Stimulated activated CD8-positive, alpha-beta memory T cell treated with anti-CD3 and anti-CD28 coated beads, Interleukin-12 subunit alpha, Interleukin-12 subunit beta, amount 100 ng/mL, for 1 hour (primary cell): ENCODE measurements around the gene ANKRD13D.

Experiments used
- DNase-seq: peaks from one replicate; pipeline ENCODE4 v3.0.0-alpha.2; 2020; ENCODE audit warnings: low read depth

The ANKRD13D gene

GRCh38 chr11:67273260-67273990, 15.7 kb upstream of the ANKRD13D start:
- DNase-seq = no peak

- no peak for DNase-seq
These were observed 14.1 kb upstream of the ANKRD13D start for GRCh38 chr11:67274768-67275605.

DNA sequence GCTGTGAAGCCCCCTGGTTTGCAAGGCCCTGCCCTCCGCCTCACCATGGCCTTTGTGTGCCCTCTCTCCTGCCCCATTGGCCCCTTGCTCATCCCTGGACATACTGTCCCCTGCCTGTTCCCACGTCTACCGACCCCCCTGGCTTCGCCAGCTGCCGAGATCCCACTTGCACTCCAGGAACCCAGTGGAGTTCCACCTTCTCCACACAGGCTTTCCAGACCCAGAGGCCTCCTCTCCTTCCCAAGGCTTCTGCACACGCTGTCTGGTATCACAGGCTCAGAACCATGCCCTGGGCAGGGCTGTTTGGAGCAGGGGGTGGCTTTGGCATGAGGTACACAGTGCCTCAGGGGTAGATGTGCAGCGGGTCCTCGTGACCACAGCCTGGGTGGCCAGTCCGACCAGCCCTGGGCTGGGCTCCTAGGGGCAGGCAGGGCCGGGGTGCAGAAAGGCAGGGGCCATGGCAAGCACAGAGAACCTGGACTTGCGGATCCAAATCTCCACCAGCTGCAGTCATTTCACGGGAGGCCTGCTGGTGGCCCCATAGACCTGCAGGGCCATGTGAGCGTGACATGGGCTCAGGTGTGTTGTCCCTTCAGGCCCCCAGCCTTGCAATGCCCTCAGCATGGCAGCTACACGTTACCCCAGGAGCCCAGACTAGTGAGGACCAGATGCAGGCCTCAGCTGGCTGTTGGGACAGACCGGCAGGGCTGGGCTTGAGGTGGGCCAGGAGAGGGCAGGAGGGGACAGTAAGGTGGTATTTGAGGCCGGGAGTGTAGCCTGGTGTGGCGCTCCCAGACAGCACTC, 13.3 kb upstream of the ANKRD13D start:
- DNase-seq = no peak

DNA sequence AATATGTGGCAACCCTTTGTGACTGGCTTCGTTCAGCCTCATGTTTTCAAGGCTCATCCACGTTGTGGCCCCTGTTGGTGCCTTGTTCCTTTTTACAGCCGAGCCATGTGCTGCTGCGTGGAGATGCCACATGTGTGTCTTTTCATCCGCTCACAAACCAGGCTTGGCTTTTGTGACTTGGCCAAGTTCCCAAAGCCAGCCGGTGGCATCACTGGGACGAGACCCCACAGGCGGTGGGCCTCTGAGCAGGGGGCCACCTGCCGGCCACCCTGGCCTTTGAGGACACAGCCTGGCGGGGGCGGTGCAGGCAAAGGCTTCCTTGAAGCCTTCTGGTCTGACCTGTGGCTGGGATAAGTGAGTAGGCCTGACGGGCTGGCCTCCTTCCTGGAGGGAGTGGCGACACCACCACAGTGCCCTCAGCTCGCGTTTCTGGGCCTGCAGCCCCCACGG, 12.3 kb upstream of the ANKRD13D start:
- DNase-seq = no peak

DNA sequence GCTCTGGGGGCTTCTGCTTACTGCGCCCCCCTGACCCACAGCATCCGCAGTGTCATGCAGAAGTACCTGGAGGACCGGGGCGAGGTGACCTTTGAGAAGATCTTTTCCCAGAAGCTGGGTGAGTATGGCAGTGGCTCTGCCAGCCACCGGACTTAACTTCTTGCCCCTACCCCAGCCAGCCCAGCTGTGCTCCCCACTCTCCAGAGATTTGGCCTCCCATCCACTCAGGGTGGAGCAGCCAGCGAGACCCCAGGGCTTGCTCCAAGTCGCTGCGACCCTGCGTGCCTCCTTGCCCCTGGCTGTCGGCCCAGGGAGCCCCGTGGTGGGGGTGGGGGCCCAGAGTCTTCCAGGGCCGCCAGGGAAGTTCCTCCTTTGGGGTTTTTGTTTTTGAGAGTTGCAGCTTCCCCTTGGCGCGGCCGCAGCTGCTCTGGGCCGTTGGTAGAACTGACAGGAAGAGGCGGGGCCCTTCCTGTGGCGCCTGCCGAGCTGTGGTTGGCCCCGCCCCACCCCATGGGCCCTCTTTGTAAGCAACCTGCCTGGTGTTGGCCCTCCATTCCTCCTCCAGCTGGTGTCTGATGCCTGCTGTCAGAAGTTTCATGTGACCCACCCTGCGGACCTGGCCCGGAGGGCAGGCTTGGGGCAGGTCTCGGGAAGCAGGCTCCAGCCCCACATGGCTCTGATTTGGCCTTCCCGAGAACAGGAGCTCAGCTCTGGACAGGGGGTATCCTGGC, 11.7 kb upstream of the ANKRD13D start:
- DNase-seq = peak; percentile 78

DNA sequence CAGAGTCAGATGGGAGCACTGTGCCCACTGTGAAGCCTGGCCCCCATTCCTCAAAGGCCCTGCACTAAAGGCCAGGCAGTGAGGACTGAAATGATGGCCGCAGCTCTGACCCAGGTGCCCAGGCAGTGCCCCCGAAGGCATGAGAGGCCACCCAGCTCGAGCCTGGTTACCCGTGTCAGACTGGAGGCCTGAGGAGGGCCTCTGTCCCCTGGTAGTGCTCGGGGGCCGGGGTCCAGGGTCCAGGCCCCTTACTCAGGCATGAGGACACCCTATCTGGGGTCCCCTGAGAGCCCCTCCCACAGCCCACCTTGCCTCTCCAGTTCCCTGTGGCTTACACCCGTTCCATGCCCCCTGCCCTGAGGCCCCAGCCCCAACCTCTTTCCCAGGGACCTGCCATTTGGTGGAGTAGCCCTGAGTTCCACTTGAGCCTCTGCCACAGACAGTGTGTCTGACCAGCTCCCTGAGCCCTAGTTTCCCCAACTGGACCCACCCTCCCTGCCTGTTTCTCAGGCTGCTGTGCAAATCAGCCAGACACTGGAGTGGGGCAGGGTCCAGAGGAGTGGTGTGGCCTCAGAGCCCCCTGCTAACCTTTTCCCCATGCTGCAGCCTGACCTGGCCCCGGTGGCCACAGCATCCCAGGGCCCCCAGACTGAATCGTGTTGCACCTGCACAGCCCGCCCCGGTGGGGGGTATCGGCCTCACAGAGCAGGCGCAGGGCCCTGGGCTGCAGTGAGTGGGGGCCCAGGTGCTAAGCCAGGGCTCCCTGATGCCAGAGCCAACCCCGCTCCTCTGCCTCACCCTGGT, 10.8 kb upstream of the ANKRD13D start:
- DNase-seq = no peak

GRCh38 chr11:67278939-67279588, 10.0 kb upstream of the ANKRD13D start:
- DNase-seq = no peak

DNA sequence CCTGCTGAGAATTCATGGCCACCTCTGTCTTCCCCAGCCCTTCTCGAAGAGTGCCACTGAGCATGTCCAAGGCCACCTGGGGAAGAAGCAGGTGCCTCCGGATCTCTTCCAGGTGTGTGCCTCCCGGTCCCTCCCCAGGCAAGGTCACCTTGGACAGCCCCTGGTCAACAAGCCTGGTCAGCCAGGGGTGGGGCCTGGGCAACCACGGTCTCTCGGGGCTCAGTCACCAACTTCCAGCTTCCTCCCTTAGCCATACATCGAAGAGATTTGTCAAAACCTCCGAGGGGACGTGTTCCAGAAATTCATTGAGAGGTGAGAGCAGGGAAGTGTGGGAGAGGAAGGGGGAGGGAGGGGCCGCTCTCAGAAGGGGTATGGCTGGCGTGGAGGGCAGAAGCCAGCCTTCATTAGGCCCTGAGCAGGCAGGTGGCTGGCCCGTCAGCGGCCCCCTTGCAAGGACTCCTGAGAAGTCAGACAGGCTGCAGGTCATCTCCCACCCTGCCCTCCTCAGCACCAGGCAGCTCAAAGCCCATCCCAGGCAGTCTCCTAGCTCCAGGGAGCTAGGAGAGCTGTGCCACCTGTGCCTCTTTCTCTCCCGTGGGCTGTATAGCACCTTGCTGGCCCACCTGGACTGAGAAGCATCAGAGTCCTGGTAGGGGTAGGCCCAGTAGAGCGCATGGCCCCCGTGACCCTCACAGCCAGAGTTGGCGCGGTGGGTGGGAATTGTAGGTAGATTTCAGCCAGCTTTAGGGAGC, 9.3 kb upstream of the ANKRD13D start:
- no peak for DNase-seq

DNA sequence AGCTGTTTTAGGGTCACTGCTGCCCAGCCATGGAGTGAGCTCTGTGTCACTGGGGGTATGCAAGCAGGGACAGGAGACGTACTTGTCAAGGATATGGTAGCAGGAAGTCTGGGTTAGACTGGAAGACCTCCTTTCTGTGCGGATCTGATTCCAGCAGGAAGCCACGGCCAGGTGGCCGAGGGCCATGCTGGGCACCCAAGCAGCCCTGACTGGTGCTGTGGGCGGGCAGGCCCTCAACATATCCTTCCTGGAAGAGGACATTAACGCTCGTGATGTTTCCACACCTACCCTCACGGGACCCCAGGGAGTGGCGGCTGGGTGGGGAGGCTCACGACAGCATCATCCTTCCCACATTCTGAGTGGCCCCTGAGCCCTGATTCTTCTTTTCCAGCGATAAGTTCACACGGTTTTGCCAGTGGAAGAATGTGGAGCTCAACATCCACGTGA, 8.7 kb upstream of the ANKRD13D start:
- no peak for DNase-seq

GRCh38 chr11:67280788-67281551, 8.1 kb upstream of the ANKRD13D start:
- no peak for DNase-seq

GRCh38 chr11:67281552-67282150, 7.5 kb upstream of the ANKRD13D start:
- DNase-seq = no peak

- no peak for DNase-seq
These were observed 6.8 kb upstream of the ANKRD13D start for GRCh38 chr11:67282155-67282875.

DNA sequence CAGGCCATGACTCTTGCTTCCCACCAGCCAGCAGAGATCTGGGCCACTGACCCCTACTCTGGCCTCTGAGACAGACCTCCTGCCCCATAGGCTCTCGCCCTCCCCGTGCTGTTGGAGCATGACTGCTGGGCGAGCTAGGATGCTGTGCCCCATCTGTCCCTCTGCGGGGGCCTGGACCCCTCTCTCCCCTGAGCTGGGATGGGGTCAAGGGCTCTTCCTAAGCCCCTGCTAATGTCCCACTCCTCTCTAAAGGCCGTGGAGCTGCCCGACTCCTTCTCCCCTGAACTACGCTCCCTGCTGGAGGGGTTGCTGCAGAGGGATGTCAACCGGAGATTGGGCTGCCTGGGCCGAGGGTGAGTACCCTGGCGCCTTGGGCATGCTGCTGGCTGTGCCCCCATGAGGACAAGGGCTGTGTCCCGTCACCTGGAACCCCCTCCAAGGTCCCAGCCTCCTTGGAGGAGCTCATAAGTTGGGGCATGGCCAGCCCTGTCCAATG, 6.2 kb upstream of the ANKRD13D start:
- DNase-seq = no peak

GRCh38 chr11:67283481-67283963, 5.6 kb upstream of the ANKRD13D start:
- DNase-seq = no peak

DNA sequence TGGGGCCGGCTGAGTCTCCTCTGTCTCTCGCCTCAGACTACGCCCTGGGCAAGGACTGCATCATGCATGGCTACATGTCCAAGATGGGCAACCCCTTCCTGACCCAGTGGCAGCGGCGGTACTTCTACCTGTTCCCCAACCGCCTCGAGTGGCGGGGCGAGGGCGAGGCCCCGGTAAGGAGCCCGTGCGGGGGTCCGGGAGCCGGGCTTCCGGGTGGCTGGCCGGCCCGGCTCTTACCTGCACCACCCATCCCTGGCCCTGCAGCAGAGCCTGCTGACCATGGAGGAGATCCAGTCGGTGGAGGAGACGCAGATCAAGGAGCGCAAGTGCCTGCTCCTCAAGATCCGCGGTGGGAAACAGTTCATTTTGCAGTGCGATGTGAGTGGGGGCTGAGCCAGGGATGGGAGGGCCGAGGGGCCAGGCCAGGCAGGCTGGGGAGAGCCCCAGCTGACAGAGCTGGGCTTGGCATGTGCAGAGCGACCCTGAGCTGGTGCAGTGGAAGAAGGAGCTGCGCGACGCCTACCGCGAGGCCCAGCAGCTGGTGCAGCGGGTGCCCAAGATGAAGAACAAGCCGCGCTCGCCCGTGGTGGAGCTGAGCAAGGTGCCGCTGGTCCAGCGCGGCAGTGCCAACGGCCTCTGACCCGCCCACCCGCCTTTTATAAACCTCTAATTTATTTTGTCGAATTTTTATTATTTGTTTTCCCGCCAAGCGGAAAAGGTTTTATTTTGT, 4.1 kb upstream of the ANKRD13D start:
- no peak for DNase-seq
